ENCODE data around the gene CRYBB2. TPM values are rescaled to one million over a fixed set of nuclear protein-coding genes. Genes with fewer than 3 reads are reported as not detected.

CRYBB2 gene
- polyA plus RNA-seq (2012; rRNA removed) = 0.69 and 0.70 TPM in 2 replicates
- 0.38 and 0.51 TPM in 2 replicates for polyA plus RNA-seq (2012; cell fraction: cytosol; rRNA removed)
- 0.89 and 1.5 TPM in 2 replicates for polyA plus RNA-seq (2012; cell fraction: nucleus; rRNA removed)

GRCh38 chr22:25219211-25219689, at the start of gene CRYBB2:
CRYBB2 (plus strand) TSS chr22:25219639; CDS start chr22:25221430, 1,791 bp downstream.
- Histone ChIP-seq H3K79me2 (ENCODE audit: insufficient read depth) (no peaks in the 10 kb centered on the region), H3K27ac (ENCODE audit: low read depth in 2 of 2, low read length in 1 of 2) (peak within 1 kb of the TSS in 1 of 2 experiments; percentile 8; a peak in 1 of 4 replicates), H2AFZ (ENCODE audit: low read depth) (no peak within 1 kb of the TSS), H3K4me2 (no peak within 1 kb of the TSS), H3K9me2 (no peaks in the 10 kb centered on the region), H3K4me1 (ENCODE audit: control insufficient read depth in 1 of 2, insufficient read depth in 2 of 2, low read depth in 1 of 2, low read length in 1 of 2) (peaks cover 0 to 10% of the 10 kb centered on the region in 2 experiments; a peak in 1 of 4 replicates), H3K27me3 (ENCODE audit: insufficient read depth) (no peaks in the 10 kb centered on the region), H3K9ac (no peak within 1 kb of the TSS), H3K9me3 (no peaks in the 10 kb centered on the region), H3K36me3 (replicated peaks in 1 of 2; ENCODE audit: control insufficient read depth in 1 of 2, insufficient read depth in 2 of 2, low read length in 1 of 2) (no peaks in the 10 kb centered on the region), H4K20me1 (ENCODE audit: insufficient read depth) (no peaks in the 10 kb centered on the region), H3K4me3 (ENCODE audit: low read depth in 2 of 2, low read length in 1 of 2) (no peak within 1 kb of the TSS), H3F3A (replicated peaks; ENCODE audit: insufficient read depth) (no peaks in the 10 kb centered on the region)
- ChIA-PET CTCF (interaction anchor here (1.1 to 2.7 kb wide), 2 partner anchors 17 to 554 kb away, joined by 6 to 9 read pairs; no protein-coding TSS in a partner anchor), POLR2A (no interaction called here)
- 82% methylated on average over 8 of the region's 19 CpGs for WGBS (ENCODE audit: low lambda C conversion rate)
- DNase-seq = no peak
- TF ChIP-seq MXI1 (IDR thresholded peaks at IDR 0.05; ENCODE audit: low read depth, low read length) (no peak), TAF1 (IDR thresholded peaks at IDR 0.05; ENCODE audit: borderline replicate concordance, low read depth, low read length) (no peak), GABPA (IDR thresholded peaks at IDR 0.05; ENCODE audit: low read depth) (no peak), CHD2 (IDR thresholded peaks at IDR 0.05; ENCODE audit: low read length, partially characterized antibody) (no peak), USF2 (IDR thresholded peaks at IDR 0.05; ENCODE audit: borderline replicate concordance, low read depth, low read length) (no peak), RAD21 (IDR thresholded peaks at IDR 0.05; ENCODE audit: low read length) (no peak), EZH2phosphoT487 (IDR thresholded peaks at IDR 0.05; ENCODE audit: borderline replicate concordance, low read depth) (no peak), RXRA (IDR thresholded peaks at IDR 0.05; ENCODE audit: borderline replicate concordance, low read depth) (no peak), POLR2AphosphoS5 (IDR thresholded peaks at IDR 0.05; ENCODE audit: low read depth, low read length) (no peak), EP300 (IDR thresholded peaks at IDR 0.05; ENCODE audit: borderline replicate concordance in 1 of 2, low read depth in 1 of 2, low read length in 1 of 2) (no peak), REST (IDR thresholded peaks at IDR 0.05; ENCODE audit: low read depth, low read length) (no peak), FOXJ3 (CRISPR knock-in tag; IDR thresholded peaks at IDR 0.05) (no peak), GATA2 (CRISPR knock-in tag; IDR thresholded peaks at IDR 0.05) (no peak), RFX5 (IDR thresholded peaks at IDR 0.05; ENCODE audit: low read length) (no peak), FOXM1 (IDR thresholded peaks at IDR 0.05; ENCODE audit: low read depth) (no peak), RCOR1 (IDR thresholded peaks at IDR 0.05; ENCODE audit: low read length) (no peak), ZBTB33 (IDR thresholded peaks at IDR 0.05; ENCODE audit: borderline replicate concordance, low read depth) (no peak)
- TF ChIP-seq, protein P1, sequence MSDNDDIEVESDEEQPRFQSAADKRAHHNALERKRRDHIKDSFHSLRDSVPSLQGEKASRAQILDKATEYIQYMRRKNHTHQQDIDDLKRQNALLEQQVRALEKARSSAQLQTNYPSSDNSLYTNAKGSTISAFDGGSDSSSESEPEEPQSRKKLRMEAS (IDR thresholded peaks at IDR 0.05; ENCODE audit: low read depth) = no peak

Measured in SK-N-SH (cell line).